LNCAP (cell line): Measurements from ENCODE around the gene FOXP1.

Experiments
- CTCF ChIP-seq: fragments of 450-650 bp; IDR thresholded peaks from 2 replicates; pipeline ENCODE4 v1.5.1; 2017; ENCODE audit warnings: mild to moderate bottlenecking

Gene FOXP1

GRCh38 chr3:70927239-70927638, 656.3 kb downstream of the FOXP1 start:
- TF ChIP-seq CTCF: no peak

- no peak for TF ChIP-seq CTCF
Observed at GRCh38 chr3:70926835-70927234, 656.7 kb downstream of the FOXP1 start.

GRCh38 chr3:70919661-70920060, 663.9 kb downstream of the FOXP1 start:
- no peak for TF ChIP-seq CTCF

- TF ChIP-seq CTCF: no peak
Observed at GRCh38 chr3:70919091-70919490, 664.4 kb downstream of the FOXP1 start.

- TF ChIP-seq CTCF: no peak
Observed at GRCh38 chr3:70916375-70917055, 667.0 kb downstream of the FOXP1 start.

GRCh38 chr3:70914862-70915261, 668.7 kb downstream of the FOXP1 start:
- no peak for TF ChIP-seq CTCF

- no peak for TF ChIP-seq CTCF
Observed at GRCh38 chr3:70911719-70912118, 671.8 kb downstream of the FOXP1 start.

GRCh38 chr3:70905491-70905890, 678.0 kb downstream of the FOXP1 start:
- TF ChIP-seq CTCF: no peak
